MV-4-11 (cell line): ENCODE measurements around the gene ZNF555.
"Not testable (repeated sequence)": the region's sequence is repeated elsewhere in the genome, so short reads cannot be mapped to it uniquely, and the experiment has no call there.

Experiments used
- DNase-seq: peaks from one replicate; lab custom pipeline; 2025; lab: John Stamatoyannopoulos, UW

Gene ZNF555

DNA sequence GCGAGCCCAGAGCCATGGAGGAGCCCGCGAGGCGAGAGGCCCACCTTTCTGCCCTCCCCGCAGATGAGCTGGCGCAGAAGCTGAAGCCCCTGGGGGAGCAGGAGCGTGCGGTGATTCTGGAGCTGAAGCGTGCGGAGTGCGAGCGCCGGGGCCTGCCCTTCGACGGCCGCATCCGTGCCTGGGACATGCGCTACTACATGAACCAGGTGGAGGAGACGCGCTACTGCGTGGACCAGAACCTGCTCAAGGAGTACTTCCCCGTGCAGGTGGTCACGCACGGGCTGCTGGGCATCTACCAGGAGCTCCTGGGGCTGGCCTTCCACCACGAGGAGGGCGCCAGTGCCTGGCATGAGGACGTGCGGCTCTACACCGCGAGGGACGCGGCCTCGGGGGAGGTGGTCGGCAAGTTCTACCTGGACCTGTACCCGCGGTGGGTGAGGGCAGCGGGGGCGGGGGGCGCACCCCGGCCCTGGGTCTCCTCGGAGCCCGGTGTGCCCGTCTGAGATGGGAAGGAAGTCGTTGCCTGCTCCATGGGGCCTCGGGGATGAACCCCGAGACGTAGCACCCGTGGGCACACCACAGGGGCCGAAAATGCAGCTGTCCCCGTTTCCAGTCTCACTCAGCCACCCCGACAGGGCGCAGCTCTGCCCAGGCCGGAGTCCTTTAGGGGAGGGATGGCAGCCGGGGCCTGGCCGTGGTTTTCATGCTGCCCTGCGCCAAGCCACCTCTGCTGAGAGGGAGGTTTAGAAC, 33.7 kb upstream of the ZNF555 start:
- DNase-seq = no peak

DNA sequence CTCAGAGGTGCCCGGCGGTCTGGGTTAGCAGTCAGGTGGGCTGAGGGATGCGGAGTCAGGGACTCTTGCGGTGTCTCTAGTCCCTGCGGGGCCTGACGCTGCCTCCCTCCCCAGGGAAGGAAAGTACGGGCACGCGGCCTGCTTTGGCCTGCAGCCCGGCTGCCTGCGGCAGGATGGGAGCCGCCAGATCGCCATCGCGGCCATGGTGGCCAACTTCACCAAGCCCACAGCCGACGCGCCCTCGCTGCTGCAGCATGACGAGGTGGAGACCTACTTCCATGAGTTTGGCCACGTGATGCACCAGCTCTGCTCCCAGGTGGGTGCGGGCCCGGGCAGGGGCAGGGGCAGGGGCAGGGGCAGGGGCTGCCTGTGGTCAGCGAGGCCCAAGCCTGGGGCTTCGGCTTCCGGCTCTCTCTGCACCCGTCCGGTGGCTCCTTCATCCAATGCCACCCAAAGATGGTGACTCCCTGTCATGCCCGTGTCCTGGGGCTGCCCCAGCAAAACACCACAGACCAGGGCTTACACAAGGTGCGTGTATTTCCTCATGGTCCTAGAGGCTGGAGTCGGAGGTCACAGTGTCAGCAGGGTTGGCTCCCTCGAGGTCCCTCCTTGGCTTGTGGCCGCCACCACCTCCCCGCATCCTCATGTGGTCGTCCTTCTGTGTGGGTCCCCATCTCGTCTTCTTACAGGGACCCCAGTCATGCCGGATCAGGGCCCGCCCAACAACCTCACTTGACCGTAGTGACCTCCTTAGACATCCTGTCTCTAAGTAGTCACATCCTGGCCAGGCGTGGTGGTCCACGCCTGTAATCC, 32.9 kb upstream of the ZNF555 start:
- no peak for DNase-seq

DNA sequence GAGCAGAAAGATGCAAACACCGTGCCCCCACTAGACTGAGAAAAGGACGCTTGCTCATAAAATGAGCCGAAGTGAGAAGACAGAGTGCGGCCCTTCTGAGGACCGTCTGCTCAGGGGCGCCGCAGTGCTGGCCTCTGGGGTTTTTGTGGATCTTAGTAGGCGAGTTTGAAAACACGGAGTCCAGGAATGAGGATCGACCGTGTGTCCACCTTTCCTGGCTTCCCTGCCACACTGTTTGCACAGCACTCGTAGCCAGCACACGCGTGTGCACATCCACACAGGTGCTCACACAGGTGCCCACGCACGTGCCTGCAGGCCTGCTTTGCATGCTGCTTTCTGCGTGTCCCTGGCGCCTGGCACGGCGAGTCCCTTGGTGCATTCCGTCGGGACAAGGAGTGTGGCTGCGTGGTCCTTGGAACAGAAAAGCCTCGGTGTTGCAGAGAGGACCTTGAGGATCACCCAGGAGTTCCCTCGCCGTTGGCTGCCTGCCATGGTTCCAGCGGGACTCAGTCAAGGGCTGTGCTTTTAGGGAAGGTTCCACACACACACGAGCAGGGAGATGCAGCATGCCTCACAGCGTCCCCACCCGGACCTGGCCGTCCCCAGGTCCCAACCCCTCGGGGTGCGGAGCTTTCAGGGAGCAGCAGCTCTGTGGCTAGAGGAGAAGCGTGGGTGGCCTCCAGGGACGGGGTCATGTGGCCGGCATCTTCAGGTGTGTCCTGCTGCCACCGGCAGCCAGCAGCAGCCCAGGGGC, 31.7 kb upstream of the ZNF555 start:
- no peak for DNase-seq

DNA sequence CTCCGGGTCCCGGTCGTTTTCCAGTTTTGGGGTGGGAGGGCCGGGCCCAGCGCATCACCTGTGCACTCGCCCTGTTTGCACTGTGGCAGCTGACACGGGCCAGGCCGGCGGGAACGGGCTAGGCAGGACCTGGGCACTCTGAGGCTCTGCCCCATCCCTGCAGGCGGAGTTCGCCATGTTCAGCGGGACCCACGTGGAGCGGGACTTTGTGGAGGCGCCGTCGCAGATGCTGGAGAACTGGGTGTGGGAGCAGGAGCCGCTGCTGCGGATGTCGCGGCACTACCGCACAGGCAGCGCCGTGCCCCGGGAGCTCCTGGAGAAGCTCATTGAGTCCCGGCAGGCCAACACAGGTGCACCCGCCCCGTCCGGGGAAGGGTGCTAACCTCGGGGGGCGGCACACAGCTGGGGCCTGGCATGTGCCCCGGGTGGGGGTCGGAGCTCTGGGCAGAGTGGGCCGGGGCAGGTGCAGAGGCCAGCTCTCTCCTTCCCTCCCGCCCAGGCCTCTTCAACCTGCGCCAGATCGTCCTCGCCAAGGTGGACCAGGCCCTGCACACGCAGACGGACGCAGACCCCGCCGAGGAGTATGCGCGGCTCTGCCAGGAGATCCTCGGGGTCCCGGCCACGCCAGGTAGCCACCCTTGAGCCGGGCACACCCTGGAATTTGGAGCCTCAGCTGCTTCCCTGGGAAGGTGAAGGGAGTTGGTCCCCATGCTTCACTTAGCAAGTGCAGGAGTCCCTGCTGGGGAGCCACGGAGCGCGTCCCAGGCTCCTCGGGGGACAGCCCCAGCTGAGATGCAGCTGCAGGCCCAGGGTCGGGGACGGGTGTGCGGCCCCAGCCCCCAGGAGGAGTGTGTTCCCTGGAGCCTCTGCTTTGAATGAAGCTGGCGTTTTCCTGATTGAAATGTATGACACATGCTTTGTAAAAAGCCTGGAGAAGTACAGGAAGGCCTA, 30.9 kb upstream of the ZNF555 start:
- DNase-seq = no peak

DNA sequence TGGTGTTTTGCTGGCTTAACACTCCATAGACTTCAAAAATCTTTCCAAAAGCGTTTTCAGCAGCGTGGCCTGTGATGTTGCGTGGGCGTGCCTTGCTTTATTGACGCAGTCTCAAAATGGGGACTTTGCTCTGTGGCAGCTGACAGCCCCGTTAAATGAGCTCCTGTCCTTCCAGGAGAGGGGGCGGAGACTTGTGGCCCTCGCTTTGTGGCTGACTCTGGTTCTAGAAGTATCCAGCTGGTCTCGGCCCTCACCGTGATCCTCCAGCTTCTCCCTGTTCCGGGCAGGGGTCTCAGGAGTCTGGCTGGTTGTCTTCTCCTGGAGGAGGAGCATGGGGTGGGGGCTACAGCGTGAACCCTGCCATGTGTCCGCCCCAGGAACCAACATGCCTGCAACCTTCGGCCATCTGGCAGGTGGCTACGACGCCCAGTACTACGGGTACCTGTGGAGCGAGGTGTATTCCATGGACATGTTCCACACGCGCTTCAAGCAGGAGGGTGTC, 30.0 kb upstream of the ZNF555 start:
- no peak for DNase-seq

DNA sequence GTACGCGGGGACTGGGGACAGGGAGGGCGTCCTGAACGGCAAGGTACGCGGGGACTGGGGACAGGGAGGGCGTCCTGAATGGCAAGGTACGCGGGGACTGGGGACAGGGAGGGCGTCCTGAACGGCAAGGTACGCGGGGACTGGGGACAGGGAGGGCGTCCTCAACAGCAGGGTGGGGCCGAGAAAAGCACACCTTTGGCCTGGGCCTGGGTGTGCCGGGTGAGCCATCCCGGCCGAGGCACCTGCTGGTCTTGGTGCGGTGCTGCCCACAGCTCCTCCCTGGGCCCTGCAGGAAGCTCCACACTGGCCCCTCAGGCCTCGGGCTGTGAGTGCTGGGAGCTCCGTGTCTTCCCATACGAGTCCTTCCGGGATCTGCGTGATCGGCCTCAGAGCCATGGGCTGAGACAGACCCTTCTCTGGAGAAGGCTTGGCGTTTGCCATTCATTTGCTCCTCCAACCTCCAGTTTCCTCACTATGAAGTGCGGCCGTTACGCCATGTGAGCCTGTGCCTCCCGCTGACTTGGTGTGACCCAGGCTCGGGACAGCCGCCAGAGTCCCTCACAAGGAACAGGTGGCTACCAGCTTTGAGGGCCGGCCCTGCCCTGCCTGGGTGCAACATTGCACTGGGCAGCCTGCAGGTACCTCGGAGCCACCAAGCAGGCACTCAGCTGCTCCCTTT, 29.4 kb upstream of the ZNF555 start:
- DNase-seq = no peak

DNA sequence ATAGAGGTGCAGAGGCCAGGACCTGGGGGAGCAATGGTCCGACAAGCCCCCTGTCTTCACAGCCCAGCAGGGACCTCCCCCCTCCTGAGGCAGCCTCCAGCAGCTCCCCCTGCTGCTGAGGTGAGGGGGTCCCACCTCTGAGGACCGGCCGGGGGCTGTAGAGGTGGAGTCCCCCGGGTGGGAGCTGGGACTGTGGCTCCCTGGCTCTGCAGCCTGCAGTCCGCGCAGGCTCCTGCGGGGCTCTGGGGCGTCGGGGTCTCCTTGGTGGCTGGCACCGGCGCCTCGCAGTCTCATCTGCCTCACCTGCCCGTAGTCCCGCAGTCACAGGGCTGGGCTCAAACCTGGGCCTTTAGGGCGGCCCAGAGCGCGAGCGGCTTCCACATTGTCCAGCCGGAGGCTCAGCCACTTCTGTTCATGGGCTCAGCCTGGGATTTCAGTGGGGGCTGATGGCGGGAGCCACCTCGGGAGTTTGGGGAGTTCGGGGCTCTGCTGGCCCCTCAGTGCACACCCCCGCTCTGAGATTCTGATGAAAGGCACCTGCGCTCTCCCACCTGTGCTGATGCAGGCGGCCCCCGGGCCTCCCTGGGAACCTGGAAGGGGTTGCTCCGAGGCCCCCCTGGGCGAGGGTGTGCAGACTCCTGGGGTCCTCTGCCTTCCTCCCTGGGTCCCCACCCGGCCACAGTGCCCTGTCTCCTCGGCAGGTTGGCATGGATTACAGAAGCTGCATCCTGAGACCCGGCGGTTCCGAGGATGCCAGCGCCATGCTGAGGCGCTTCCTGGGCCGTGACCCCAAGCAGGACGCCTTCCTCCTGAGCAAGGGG, 28.7 kb upstream of the ZNF555 start:
- no peak for DNase-seq

DNA sequence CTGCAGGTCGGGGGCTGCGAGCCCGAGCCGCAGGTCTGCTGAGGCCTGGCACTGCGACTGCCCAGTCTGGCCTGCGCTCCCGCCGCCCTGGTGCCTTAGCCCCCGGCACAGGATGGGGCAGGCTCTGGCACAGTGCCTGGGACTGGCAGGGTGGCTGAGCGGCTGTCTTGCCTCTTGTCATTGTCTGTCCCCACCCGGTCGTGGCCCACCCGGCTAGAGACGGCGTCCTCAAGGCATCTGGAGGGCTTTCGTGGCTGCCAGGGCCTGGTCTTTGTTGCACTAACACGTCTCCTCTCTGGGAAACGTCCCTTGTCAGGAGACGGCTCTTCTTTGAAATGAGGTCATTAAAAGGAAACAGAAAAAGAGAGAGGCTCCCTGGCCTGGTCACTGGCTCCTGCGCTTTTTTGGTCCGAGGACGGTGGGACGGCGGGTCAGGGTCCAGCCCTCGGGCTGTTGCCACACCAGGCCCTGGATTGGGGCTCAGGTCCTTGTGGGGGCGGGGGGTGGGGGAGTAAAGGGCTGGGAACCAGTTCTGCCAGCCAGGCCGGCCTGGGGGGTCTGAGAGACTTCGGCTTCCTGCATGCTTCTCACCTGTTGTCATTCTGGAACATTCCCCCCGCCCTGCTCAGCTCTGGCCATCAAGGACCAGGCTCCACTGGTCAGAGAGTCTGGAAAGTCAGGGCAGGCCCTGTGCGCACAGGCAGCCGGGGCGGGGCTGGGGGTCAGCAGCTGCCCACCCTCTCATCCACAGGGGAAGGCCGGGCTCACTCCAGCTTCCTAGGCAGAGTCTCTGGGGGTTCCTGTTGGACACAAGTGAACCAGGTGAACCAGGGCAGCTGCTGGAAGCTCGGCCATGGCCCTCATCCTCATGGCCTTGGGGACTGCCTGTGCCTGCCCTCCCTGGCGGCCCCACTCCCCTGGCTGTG, 27.8 kb upstream of the ZNF555 start:
- no peak for DNase-seq

DNA sequence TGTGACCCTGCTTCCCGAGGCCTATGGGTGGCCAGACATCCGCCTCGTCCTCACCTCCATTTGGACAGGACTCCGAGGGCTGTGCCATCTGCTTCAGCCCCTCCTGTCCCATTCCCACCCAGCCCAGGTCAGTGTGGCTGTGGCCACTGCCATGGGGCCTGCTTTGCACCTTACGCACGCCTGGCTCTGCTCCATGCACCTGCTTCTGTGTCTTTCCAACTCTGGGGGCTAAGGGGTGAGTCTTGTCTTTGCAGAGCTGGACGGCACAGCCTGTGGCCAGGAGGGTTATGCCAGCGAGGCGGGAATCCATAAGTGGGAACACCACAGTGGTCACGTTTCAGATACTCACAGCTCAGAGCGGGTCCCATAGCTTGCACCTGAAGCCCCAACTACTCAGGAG, 26.8 kb upstream of the ZNF555 start:
- DNase-seq = no peak

DNA sequence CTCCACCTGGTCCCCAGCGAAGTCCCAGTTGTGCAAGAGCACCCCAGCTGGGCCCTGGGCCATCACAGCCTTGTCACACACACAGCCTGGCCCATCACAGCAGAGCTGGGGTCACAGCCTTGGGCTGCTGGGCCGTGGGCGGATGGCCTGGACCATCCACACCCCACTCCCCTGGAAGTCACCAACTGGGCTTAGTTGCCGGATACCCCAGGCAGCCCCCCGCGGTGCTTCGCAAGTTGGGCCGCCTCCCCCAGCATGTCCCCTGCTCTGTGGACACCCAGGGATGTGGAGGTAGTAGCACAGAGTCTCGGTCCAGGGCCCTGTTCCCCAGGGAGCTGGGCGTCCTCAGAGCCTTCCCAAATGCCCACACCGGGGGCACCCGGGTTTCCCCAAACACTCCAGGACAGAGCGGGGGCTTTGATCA, 26.1 kb upstream of the ZNF555 start:
- no peak for DNase-seq

DNA sequence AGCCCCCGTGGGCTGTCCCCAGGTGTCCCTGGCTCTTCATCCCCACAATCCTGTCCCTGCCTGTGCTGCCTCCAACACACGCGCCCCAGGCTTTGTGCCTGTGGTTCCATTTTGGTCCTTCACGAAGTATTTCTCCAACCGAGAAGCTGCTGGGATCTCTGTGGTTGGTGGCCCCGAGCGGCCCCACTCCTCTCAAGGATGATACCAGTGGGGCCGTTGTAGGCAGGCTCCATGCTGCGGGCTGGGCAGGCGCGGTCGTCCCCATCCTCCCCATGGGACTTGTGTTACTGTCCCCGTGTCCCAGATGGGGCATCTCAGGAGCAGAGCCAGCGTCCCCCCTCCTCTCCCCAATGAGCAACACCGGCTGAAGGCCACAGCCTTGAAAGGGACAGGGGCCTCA, 25.4 kb upstream of the ZNF555 start:
- DNase-seq = no peak

DNA sequence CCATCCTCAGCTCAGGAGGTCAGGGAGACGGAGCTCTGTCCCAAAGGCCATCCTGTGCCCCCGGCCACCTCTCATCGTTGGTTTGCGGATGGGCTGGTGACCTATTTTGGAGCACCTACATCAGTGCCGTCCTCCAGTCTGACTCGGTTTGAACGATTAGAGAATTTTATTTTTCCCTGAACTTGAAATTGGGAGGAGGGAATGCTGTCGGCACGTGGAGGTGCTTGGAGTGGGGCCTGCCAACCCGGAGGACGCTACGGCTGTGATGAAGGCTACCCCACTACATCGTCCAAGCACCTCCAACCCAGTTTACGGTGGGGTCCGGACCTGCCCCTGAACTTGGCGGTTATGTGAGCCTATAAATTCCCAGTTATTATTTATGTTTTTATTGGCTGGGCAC, 24.6 kb upstream of the ZNF555 start:
- no peak for DNase-seq

DNA sequence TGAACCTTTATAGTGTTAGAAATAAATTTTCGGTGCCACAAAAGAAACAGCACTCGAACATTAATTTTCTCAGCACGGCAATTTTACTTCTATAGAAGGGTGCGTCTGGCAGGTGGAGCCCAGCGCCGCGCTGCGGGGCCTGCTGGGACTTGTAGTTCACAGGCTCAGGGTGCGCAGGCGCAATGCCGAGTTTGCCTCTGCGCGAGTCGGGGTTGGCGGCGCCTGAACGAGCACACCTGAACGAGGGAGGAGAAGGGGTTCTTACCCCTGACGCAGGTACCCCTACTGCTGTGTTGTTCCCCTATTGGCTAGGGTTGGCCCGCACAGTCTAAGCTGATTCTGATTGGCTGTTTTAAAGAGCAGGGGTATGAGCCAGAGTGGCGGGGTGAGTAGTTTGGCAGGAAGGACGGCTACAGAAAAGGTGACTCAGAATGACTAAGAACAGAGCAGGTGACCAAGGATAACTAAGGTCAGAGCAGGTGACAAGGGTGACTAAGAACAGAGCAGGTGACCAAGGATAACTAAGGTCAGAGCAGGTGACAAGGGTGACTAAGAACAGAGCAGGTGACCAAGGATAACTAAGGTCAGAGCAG, 23.9 kb upstream of the ZNF555 start:
- DNase-seq = not testable (repeated sequence)

DNA sequence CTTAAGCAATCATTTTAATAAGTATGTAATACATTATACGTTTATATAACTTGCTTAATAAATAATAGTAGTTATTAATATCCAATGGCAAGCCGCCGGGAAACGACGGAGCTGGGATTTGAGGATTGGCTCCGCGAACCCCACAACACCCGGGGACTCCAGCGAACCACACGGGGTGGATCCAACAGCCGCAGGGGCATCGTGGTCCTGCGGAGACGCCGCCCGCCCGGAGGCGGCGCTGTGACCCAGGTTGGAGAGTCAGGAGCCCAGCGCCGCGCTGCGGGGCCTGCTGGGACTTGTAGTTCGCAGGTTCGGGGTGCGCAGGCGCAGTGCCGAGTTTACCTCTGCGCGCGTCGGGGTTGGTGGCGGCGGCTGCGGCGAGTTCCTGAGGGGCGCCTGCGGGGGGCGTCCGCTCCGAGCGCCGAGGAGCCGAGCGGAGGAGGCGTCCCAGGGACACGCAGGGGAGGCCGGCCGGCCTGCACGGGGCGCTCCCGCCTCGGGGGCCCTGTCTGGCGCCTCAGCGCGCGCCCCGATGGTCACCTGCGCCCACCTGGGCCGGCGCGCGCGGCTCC, 21.6 kb upstream of the ZNF555 start, which contains the start of gene ZNF554:
TSS of gene ZNF554 (plus strand) at position 329 of the 572 bp plus-strand sequence. CDS start at position 533, 204 bp downstream.
- DNase-seq = peak; percentile 97

DNA sequence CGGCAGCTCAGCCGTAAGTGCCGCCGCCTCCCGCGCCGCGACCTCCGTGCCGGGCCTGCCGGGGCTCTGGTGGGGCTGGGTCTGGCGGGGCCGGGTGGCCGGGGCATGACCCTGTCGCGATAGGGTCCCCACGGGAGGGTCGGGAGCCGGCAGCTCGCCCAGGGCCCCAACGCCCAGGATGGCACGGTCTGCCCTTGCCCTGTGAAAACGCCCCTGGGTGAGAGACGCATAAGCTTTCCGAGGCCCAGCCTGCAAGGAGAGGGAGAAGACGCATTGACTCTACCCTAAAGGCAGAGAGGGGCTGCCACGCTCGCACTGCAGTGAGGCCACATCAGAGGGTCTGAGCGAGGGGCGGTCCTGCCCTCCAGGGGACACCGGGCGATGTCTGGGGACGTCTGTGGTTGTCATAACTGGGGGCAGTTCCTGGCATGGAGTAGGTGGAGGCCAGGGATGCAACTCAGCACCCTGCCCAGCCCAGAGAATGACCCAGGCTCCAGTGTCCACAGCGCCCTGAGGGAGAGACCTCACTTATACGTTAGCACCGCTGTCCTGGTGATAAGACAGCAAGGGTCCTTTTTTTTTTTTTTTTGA, 21.1 kb upstream of the ZNF555 start:
- no peak for DNase-seq

DNA sequence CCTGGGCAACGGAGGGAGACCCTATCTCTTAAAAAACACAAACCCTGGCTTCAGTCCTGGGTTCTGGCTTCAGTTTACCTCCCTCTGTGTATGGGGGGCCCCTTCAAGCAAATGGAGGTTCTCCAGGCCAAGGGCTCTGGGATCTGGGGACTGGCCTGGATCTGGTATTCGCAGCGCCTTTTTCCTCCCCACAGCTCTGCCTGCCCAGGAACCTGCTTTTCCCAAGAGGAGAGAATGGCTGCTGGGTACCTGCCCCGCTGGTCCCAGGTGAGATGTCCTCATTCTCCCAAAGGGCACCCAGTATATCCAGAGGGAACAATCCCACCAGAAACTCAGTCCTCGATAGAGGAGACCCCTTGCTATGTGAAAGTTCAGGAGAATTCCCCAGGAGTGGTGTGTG, 18.4 kb upstream of the ZNF555 start:
- no peak for DNase-seq

DNA sequence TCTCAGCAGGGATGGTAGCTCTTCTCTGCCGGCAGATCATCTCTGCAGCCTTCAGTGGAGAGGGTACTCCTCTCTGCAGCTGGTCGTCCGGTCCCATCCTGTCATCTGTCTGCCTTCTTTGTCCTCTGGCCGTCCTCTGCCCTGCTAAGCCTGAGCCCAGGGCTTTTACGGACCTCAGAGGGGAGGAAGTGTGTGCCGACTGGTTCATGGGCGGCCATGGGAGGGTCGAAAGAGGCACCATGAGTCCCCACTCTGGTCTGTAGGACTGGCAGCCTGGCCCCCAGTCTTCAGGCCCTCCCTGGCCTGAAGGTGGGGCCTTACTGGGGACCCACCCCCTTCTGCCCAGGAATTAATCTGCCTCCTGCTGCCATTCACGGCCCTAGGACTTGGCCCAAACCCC, 17.6 kb upstream of the ZNF555 start:
- no peak for DNase-seq

DNA sequence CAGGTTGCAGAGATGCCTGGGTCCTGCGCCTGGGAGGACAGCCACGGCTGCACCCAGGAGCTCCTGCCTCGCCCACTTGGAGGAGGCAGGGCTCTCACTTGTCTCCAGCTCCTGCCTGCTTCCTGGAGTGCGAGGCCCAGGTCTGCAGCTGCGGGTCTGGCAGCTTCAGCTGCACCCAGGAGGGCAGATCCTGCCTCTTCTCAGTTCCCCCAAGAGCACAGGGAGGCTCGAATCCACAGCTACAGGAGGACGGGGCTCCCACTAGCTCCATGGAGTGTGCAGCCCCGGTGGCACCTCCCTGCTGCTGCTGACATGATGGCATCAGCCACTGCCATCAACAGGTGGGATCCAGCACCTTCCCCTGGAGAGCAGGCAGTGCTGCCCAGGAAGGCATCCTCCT, 17.1 kb upstream of the ZNF555 start:
- no peak for DNase-seq
